ENCODE data around the gene SERINC3.

Gene SERINC3

GRCh38 chr20:44532259-44532980, 10.6 kb upstream of the SERINC3 start:
- no peak for DNase-seq

DNA sequence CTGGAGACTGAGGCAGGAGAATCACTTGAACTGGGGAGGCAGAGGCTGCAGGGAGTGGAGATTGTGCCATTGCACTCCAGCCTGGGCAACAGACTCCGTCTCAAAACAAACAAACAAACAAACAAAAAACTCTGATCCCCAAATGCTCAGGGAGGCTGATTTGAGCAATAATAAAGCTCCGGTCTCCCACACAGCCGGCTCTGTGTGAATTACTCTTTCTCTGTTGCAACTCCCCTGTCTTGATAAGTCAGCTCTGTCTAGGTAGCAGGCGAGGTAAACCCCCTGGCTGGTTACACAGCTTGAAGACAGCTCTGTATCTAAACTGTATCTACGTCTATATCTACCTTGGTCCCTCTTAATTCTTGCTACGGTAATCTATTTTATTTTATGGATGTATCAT, 6.4 kb upstream of the SERINC3 start:
- DNase-seq: no peak

- DNase-seq: no peak
Observed at GRCh38 chr20:44527716-44528199, 5.9 kb upstream of the SERINC3 start.

GRCh38 chr20:44526129-44526528, 4.3 kb upstream of the SERINC3 start:
- DNase-seq: no peak

GRCh38 chr20:44523746-44524145, 1.9 kb upstream of the SERINC3 start:
- no peak for DNase-seq

DNA sequence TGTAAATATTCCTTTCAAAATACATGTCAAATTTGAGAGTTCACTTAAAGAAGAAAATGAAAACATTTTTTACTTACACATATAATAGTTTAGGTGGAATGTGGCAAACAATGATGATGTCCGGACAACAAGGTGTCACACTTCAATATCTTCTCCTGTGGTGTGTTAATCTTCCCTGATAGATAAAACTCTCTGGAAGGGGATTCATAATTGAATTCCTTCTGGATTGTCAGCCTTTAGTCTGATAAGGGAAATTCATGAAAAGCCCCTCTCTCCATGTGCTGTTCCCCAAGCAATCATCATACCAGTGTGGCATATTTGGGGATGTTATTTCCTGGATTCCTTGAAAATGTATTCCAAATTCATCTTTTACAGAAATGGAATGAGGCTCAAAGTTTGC, 971 bp upstream of the SERINC3 start:
- DNase-seq: no peak

DNA sequence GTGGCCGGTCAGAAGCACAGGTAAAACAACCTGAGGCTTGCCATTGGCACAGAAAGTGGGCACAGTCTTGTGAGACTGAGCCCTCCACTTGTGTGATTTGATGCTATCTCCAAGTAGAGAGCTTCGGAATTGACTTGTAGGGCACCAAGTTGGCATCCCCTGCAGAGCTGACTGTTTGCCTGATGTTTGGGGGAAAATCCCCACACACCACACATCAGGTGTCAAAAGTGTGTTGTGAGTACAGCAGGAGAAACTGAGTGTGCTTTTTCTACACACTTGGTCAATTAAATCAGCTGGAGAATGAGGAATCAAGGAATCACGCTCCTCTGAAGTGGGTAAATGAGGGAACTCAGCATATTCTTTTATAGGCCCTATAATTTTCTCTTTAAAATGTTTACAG, 989 bp downstream of the SERINC3 start:
- no peak for DNase-seq

DNA sequence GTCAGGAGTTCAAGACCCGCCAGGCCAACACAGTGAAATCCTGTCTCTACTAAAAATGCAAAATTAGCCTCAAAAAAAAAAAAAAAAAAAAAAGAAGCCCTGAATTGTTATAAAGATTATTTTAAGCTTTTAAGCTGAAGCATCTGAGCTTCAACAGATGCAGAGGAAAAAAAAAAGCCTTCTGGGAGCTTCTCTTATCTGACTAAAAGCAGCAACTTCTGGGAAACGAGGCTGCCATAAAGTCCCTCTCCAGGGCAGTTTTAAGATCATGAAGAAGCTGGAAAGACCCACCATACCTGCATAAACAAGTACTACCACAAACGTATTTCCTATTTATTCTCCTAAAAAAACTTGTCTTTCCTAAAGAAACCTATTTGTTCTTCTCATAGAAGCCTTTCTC, 3.6 kb downstream of the SERINC3 start:
- DNase-seq: no peak

DNA sequence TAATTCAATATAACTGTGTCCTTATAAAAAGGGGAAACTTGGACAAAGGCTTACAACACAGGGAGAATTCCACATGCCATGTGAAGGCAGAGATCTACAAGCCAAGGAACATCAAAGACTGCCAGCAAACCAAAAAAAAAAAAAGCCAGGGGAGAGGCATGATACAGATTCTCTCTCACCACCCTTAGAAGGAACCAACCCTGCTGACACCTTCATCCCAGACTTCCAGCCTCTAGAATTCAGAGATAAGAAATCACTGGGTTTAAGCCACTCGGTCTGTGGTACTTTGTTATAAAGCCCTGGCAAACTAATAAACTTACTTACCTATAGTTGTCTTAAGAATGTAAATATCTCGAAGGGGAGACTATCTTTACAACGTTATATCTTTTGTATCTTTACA, 4.4 kb downstream of the SERINC3 start:
- no peak for DNase-seq

GRCh38 chr20:44516491-44516890, 5.4 kb downstream of the SERINC3 start:
- DNase-seq: no peak

DNA sequence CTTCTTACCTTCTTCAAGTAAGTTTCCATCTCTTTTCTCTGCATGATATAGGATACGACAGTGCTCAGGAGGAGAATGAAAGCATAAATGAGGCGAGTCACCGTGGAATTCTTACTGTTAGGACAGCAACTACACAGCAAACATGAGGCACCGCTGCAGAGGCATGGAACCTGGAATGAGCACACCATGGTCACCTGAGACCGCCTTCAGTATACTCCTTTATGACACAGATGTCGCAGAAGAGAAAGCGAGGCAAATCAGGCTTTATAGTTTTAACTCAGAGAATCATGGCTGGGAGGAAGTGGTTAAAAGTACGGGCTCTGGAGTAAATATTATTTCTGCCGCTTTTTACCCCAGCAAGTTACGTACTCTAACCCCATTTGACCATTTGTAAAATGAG, 8.0 kb downstream of the SERINC3 start:
- DNase-seq: no peak

- DNase-seq: no peak
Observed at GRCh38 chr20:44509762-44510161, 12.1 kb downstream of the SERINC3 start.

DNA sequence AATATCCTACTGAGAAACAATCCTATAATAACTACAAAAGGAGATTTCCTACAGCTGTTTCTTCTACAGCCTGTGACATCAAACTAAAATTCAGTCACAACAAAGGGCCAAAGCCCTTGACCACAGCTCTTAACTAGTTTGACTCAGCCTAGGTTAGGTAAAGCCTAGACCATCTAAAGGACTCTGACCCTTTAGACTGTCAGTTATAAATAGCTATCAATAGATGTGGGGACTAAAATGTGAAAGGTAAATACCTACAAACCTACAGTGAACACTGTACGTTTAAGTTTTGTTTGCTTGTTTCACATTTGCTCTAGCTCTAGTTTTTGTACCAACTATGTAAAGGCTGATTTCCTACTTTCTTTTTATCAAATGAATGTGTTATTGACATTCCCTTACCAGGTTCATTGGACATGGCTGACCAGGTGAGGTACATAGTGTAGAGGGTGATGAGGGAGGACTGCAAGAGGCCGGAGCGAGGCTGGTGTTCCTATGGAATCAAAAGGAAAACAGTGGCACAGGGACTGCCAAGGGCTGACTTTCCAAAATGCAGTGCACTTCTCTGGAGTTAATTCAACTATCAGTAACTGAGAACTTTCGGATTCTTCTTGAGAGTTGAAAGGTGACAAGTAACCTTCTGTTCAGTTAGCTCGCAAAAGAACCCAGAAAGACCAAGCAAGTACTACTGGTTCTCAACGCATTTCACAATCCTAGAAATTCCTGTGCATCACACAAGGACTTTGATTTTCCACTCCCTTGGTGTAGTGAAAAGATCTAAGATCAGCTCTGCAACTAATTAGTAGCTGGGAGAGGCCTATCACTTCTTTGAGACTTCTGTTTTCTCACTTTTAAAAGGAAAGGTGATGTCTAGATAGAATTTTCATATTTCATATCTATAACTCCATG, 17.2 kb downstream of the SERINC3 start:
- DNase-seq: no peak

DNA sequence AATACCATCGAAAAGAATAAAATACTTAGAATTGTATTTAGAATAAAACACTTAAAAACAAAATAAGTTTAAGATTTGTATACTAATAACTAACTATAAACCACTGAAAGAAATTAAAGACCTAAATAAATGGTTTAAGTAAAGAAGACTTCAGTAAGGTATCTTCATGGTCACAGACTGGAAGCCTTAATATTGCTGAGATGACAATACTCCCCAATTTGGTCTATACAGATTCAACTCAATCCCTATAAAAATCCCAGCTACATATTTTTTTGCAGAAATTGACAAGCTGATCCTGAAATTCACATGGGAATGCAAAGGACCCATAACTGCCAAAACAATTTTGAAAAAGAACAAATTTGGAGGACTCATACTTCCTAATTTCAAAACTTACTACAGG, 18.9 kb downstream of the SERINC3 start:
- DNase-seq: no peak

DNA sequence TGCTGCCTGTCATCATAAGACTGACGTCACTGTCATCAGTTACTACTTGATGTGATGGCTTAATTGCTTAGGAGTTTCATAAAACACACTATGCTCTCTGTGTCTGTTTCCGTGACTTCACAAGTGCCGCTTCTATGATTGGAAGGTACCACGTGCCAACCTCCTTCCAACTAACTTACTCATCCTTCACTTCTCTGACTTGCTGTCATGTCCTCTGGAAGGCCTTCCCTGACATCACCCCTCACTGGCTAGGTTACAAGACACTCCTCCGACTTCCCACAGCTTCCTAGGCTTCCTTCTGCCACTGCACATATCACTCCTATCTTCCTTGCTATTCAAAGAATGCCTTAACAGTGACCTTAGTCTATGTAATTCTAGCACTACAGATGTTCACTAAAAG, 20.4 kb downstream of the SERINC3 start:
- no peak for DNase-seq

DNA sequence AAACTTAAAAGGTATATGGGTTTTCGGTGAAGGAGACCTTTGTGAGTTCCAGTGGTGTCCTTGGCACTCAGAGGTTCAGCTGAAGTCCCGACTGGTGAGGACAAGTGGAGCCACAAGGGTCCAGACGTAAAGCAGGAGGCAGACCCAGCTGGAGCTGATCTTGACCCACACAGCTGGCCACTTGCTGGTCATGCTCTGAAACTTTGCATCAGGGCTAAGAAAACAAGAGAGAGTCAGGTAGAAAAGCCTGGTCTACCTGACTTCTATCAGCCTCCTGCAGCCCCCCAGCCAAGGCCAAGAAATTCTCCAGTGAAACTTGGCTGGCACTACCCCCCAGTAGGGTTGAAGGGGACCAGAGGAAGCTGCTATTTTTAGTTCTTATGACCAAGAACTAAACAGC, 21.6 kb downstream of the SERINC3 start:
- DNase-seq: no peak

DNA sequence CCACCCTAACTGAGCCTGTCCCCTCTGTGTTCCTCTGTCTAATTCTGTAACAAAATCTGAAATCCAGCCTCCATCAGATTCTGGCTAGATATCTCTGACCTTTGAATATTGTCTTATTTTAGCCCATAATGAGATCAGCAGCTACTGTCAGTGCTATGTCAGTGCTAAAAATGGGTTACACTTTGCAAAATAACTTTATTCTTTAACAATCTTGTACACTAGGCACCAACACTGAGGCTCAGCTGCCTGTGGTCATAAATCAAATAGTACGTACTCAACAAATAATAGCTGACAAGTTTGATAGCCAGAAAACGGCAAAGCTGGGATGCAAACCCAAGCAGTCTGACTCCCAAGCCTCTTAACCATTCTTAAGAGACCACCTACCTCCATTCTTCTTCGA, 24.1 kb downstream of the SERINC3 start:
- DNase-seq: no peak

GRCh38 chr20:44496976-44497375, 24.9 kb downstream of the SERINC3 start:
- no peak for DNase-seq

GRCh38 chr20:44495802-44496481, 25.9 kb downstream of the SERINC3 start:
- DNase-seq: peak; percentile 17

GRCh38 chr20:44495257-44495656, 26.6 kb downstream of the SERINC3 start:
- peak; percentile 12 for DNase-seq

- no peak for DNase-seq
Observed at GRCh38 chr20:44494681-44495080, 27.2 kb downstream of the SERINC3 start.

- no peak for DNase-seq
Observed at GRCh38 chr20:44494266-44494665, 27.6 kb downstream of the SERINC3 start.

DNA sequence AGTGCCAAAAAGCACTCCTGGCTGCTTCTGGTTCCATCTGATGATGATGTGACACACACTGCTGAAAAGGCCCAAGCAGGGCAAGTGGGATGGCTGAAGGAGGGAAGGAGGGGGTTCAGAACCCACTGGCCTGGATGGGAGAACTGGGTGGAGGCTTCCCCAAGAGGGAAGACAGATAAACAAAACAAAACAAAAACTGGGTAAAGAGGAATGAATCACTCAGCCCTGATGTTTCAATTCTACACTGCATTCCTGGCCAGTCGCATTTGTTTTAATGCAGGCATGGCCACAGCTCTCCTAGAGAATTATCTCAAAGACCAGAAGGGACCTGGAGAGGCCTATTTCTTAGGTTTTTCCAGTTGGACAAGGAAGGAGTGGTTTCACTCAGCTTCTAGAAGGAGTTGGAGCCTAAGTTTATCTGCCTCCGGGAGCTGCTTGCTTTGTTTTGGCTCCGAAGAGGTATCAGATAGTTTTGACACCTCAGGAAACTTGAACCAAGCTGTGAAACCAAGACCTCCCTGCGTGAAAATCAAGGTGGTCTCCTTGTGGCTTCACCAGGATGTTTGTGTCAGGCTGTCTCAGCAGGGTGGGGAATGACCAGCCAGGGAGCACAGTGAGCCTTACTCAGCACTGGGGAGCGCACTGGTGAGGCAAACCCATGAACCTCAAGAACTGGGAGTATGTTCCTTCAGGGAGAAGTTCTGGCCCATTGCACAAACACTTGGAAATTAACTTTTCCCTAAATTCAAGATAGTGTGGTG, 30.1 kb downstream of the SERINC3 start:
- DNase-seq: no peak

All from suppressor macrophage treated with lipopolysaccharide for 4 hours (primary cell).